Ovary (tissue), 9 donors: ENCODE results near the gene SEMA5A. TPM values are rescaled to one million over a fixed set of nuclear protein-coding genes. Genes with fewer than 3 reads are reported as not detected.

Experiments
- DNase-seq, 5 donors: peaks; one replicate each; pipeline ENCODE4 v3.0.0-alpha.2; 2019 to 2020
- H3K27ac ChIP-seq, 2 donors: fragments of 200-600 bp; one replicate each; pipeline versions ENCODE4 v1.5.1 to v1.8.0; 2019 to 2022
- H3K27me3 ChIP-seq: fragments of 200-600 bp; one replicate; pipeline ENCODE4 v1.8.0; 2022
- H3K36me3 ChIP-seq: fragments of 200-600 bp; sonication (generic); one replicate; pipeline ENCODE4 v1.5.1; 2019
- H3K4me1 ChIP-seq: one replicate; pipeline ENCODE4 v1.8.1; 2013; ENCODE audit warnings: mild to moderate bottlenecking, moderate library complexity; ENCODE audit not compliant: insufficient read depth
- H3K4me3 ChIP-seq: fragments of 200-600 bp; sonication (generic); one replicate; pipeline ENCODE4 v1.5.1; 2017
- H3K9me3 ChIP-seq, 2 donors: fragments of 200-600 bp in 1 of 2; sonication (generic) in 1 of 2; one replicate each; pipeline versions ENCODE4 v1.5.1 to v1.8.1; 2013 to 2019; ENCODE audit warnings: mild to moderate bottlenecking in 1 of 2, moderate library complexity in 1 of 2
- CTCF ChIP-seq, 3 donors: fragments of 450-650 bp in 2 of 3; fragments of 200-600 bp in 1 of 3; IDR thresholded peaks; one replicate each; pipeline versions ENCODE4 v1.5.1 to v1.8.0; 2016 to 2022; ENCODE audit warnings: antibody characterized with exemption in 3 of 3, mild to moderate bottlenecking in 1 of 3
- EP300 ChIP-seq: sonication (generic); formaldehyde crosslinking; IDR thresholded peaks from one replicate; pipeline ENCODE4 v1.6.1; 2017; ENCODE audit warnings: antibody characterized with exemption
- POLR2A ChIP-seq: fragments of 450-650 bp; IDR thresholded peaks from one replicate; pipeline ENCODE4 v1.6.1; 2017; ENCODE audit warnings: antibody characterized with exemption, mild to moderate bottlenecking, moderate library complexity
- WGBS, 3 donors: extraction: QIAGEN DNeasy Blood & Tissue Kit in 1 of 3; methylation state at CpG; one replicate each; pipeline versions ENCODE4 v1.1.5 to v1.1.7; 2013 to 2017; 5-methylcytosine and 5-hydroxymethylcytosine counted together
- intact Hi-C, 4 donors: fragments of 100-400 bp; cut with DNase I; formaldehyde crosslinking; loops; one replicate each; pipeline versions ENCODE4 v1.11.0 to v1.15.1; 2022 to 2023
- polyA plus RNA-seq, 2 donors: library from polyadenylated mRNA; stranded (reverse); fragments of 200-250 nt in 1 of 2; fragments of 350-450 nt in 1 of 2; fragmentation: Illumina TruSeq in 1 of 2; extraction: RNeasy Lipid Tissue Mini Kit (QIAGEN cat#74804) in 1 of 2; gene quantifications; one replicate each; pipeline ENCODE4 v1.2.3, GENCODE V29; 2013 to 2014
- total RNA-seq, 7 donors: library from RNA; depleted of rRNA in 2 of 7; stranded (reverse); fragments of >200 nt in 2 of 7; fragmentation: NEBNext Ultra II Directional in 3 of 7; extraction: Animal tissue kit (Norgen Biotek cat#: 25700) in 3 of 7; gene quantifications; one replicate each; pipeline versions ENCODE4 v1.1.0 to v1.2.4, GENCODE V29; 2016 to 2023
- donor health status: DM: no; HTN: no; CAD: no; lungs with moderate emphysema.
- donor health status: DM: no; HTN: no; CAD: no.
- donor health status: Bipolar disorder and iron deficiency.
- donor health status: DM: yes; HTN: yes; CAD: no.
- donor health status: DM: no; HTN: no; CAD: no.
- donor health status: DM: yes; HTN: yes; CAD: no.

The SEMA5A gene
- total and polyA plus RNA-seq, 9 donors: 2.0 to 6.6 (median 4.3) TPM

GRCh38 chr5:9464478-9464877 is 81.4 kb downstream of the SEMA5A start:
- Histone ChIP-seq H3K4me3 (no peak overlapping the region), H3K27ac (no peak overlapping the region), H3K27me3 (no peaks in the 10 kb centered on the region), H3K36me3 (no peaks in the 10 kb centered on the region), H3K4me1 (peaks cover 2% of the 10 kb centered on the region), H3K9me3 (no peaks in the 10 kb centered on the region)
- DNase-seq: no peak
- TF ChIP-seq POLR2A (no peak), CTCF (IDR thresholded peaks at IDR 0.05) (no peak), EP300 (no peak)
- WGBS, 3 donors: 85 to 88% (median 88%) methylated on average over 5 of the region's 5 CpGs
- intact Hi-C loops: no loop called here

- Histone ChIP-seq H3K27ac (no peak overlapping the region), H3K9me3 (no peaks in the 10 kb centered on the region), H3K27me3 (no peaks in the 10 kb centered on the region), H3K4me1 (peaks cover 2% of the 10 kb centered on the region), H3K4me3 (no peak overlapping the region), H3K36me3 (no peaks in the 10 kb centered on the region)
- no peak for TF ChIP-seq POLR2A
- TF ChIP-seq CTCF (IDR thresholded peaks at IDR 0.05): no peak
- TF ChIP-seq EP300: no peak
- no peak for DNase-seq
- intact Hi-C loops: no loop called here
- WGBS, 3 donors: 88 to 92% (median 88%) methylated on average over 3 of the region's 3 CpGs
Measured at GRCh38 chr5:9462109-9462508, 83.8 kb downstream of the SEMA5A start.

GRCh38 chr5:9460885-9461645 is 84.8 kb downstream of the SEMA5A start:
- no peak overlapping the region for H3K27ac ChIP-seq
- no peaks in the 10 kb centered on the region for H3K36me3 ChIP-seq
- WGBS, 3 donors: 80 to 88% (median 86%) methylated on average over 3 of the region's 3 CpGs
- H3K27me3 ChIP-seq: no peaks in the 10 kb centered on the region
- TF ChIP-seq CTCF (IDR thresholded peaks at IDR 0.05): no peak
- no peak for TF ChIP-seq POLR2A
- no peak for TF ChIP-seq EP300
- intact Hi-C loops: no loop called here
- no peak for DNase-seq
- no peak overlapping the region for H3K4me3 ChIP-seq
- no peaks in the 10 kb centered on the region for H3K4me1 ChIP-seq
- H3K9me3 ChIP-seq: no peaks in the 10 kb centered on the region

GRCh38 chr5:9456435-9457042 is 89.3 kb downstream of the SEMA5A start:
- intact Hi-C loops: no loop called here
- no peaks in the 10 kb centered on the region for H3K9me3 ChIP-seq
- TF ChIP-seq CTCF (IDR thresholded peaks at IDR 0.05) (no peak), EP300 (no peak), POLR2A (no peak)
- H3K27me3 ChIP-seq: no peaks in the 10 kb centered on the region
- no peaks in the 10 kb centered on the region for H3K36me3 ChIP-seq
- WGBS, 3 donors: 70 to 83% (median 72%) methylated on average over 3 of the region's 3 CpGs
- no peaks in the 10 kb centered on the region for H3K4me1 ChIP-seq
- no peak for DNase-seq
- H3K4me3 ChIP-seq: no peak overlapping the region
- no peak overlapping the region for H3K27ac ChIP-seq
